IMR-90 (cell line): ENCODE data around the gene TGFB2. TPM values are rescaled to one million over a fixed set of nuclear protein-coding genes. Genes with fewer than 3 reads are reported as not detected.
A peak's percentile ranks its signal among the peaks of the same experiment; 100 is the strongest.

Experiments
- ATAC-seq: fragments of 200-7000 bp; cut with Tn5 transposase; 2 replicates; pipeline ENCODE4 v1.9.1; 2020; ENCODE audit warnings: low read depth, mild to moderate bottlenecking, moderate library complexity
- BruUV-seq: library from RNA; stranded (reverse); fragments of 400-500 nt; replicated peaks from 2 replicates; lab custom pipeline; 2021; lab: Mats Ljungman, UMichigan
- CTCF ChIA-PET: fragments of 300-600 bp; formaldehyde crosslinking; extraction: SDS; loops from one replicate; lab custom pipeline; 2021; ENCODE audit warnings: antibody characterized with exemption; lab: Yijun Ruan, JAX
- POLR2A ChIA-PET: fragments of 300-600 bp; sonication (Branson Sonifier 250); formaldehyde crosslinking; loops from one replicate; lab custom pipeline; 2022; ENCODE audit warnings: antibody characterized with exemption; ENCODE audit not compliant: unreplicated experiment; lab: Charles Lee
- DNase-seq: peaks from one replicate; pipeline ENCODE4 v3.0.0; 2013
- H2AFZ ChIP-seq: replicated peaks from 2 replicates; pipeline ENCODE3; 2013; ENCODE audit warnings: low read length, mild to moderate bottlenecking; ENCODE audit not compliant: poor library complexity
- H2AK5ac ChIP-seq: 2 replicates; pipeline ENCODE4 v1.6.1; 2013; ENCODE audit warnings: low read depth, low read length, inconsistent platforms
- H2AK9ac ChIP-seq: replicated peaks from 2 replicates; pipeline ENCODE3; 2013; ENCODE audit warnings: mild to moderate bottlenecking, low read depth, low read length, moderate library complexity; ENCODE audit not compliant: poor library complexity
- H2BK120ac ChIP-seq: 2 replicates; pipeline ENCODE4 v1.6.1; 2013; ENCODE audit warnings: low read depth, low read length, inconsistent platforms
- H2BK15ac ChIP-seq: 3 replicates; pipeline ENCODE4 v1.6.1; 2013; ENCODE audit warnings: low read depth, low read length, inconsistent platforms
- H2BK20ac ChIP-seq: 2 replicates; pipeline ENCODE4 v1.6.1; 2013; ENCODE audit warnings: low read depth, mild to moderate bottlenecking, inconsistent platforms, low read length, moderate library complexity
- H2BK5ac ChIP-seq: 2 replicates; pipeline ENCODE4 v1.6.1; 2013; ENCODE audit warnings: mild to moderate bottlenecking, low read depth, low read length, inconsistent platforms; ENCODE audit not compliant: poor library complexity, severe bottlenecking
- H3K14ac ChIP-seq: replicated peaks from 2 replicates; pipeline ENCODE4 v1.6.1; 2013; ENCODE audit warnings: low read depth, low read length, inconsistent platforms
- H3K18ac ChIP-seq: 2 replicates; pipeline ENCODE4 v1.6.1; 2013; ENCODE audit warnings: low read depth, low read length, control low read depth
- H3K23ac ChIP-seq: 2 replicates; pipeline ENCODE4 v1.6.1; 2013; ENCODE audit warnings: low read depth, low read length, inconsistent platforms
- H3K27ac ChIP-seq: 2 replicates; pipeline ENCODE4 v1.5.1; 2013; ENCODE audit warnings: mild to moderate bottlenecking, control low read depth, low read length; ENCODE audit not compliant: insufficient read depth
- H3K27me3 ChIP-seq: 2 replicates; pipeline ENCODE4 v1.6.1; 2013; ENCODE audit warnings: low read length; ENCODE audit not compliant: control insufficient read depth, insufficient read depth
- H3K36me3 ChIP-seq: 2 replicates; pipeline ENCODE4 v1.6.1; 2013; ENCODE audit warnings: low read length, mixed read lengths; ENCODE audit not compliant: control insufficient read depth, insufficient read depth
- H3K4ac ChIP-seq: 2 replicates; pipeline ENCODE4 v1.6.1; 2013; ENCODE audit warnings: low read depth, low read length, inconsistent platforms
- H3K4me1 ChIP-seq: 2 replicates; pipeline ENCODE4 v1.6.1; 2013; ENCODE audit warnings: low read length, mixed read lengths; ENCODE audit not compliant: control insufficient read depth, insufficient read depth
- H3K4me2 ChIP-seq: 2 replicates; pipeline ENCODE4 v1.6.1; 2013; ENCODE audit warnings: low read depth, mild to moderate bottlenecking, control low read depth, low read length, moderate library complexity
- H3K4me3 ChIP-seq: 2 replicates; pipeline ENCODE4 v1.5.1; 2013; ENCODE audit warnings: low read depth, mild to moderate bottlenecking, control low read depth, low read length, moderate library complexity; ENCODE audit not compliant: insufficient read depth
- H3K56ac ChIP-seq: 2 replicates; pipeline ENCODE4 v1.6.1; 2013; ENCODE audit warnings: low read length, inconsistent platforms; ENCODE audit not compliant: insufficient read depth; ENCODE audit errors: extremely low read depth
- H3K79me1 ChIP-seq, 2 experiments: 2 replicates each; pipeline ENCODE4 v1.6.1; 2013; ENCODE audit warnings: low read length in 2 of 2, inconsistent platforms in 1 of 2, low read depth in 1 of 2
- H3K9ac ChIP-seq: 2 replicates; pipeline ENCODE4 v1.6.1; 2013; ENCODE audit warnings: low read depth, low read length, control low read depth
- H3K9me1 ChIP-seq: 2 replicates; pipeline ENCODE4 v1.6.1; 2013; ENCODE audit warnings: low read length, inconsistent platforms; ENCODE audit not compliant: insufficient read depth
- H3K9me3 ChIP-seq: 2 replicates; pipeline ENCODE4 v1.6.1; 2013; ENCODE audit warnings: low read length; ENCODE audit not compliant: control insufficient read depth, insufficient read depth
- H4K20me1 ChIP-seq: 2 replicates; pipeline ENCODE4 v1.6.1; 2013; ENCODE audit warnings: low read length, inconsistent platforms; ENCODE audit not compliant: insufficient read depth
- H4K5ac ChIP-seq: 2 replicates; pipeline ENCODE4 v1.6.1; 2013; ENCODE audit warnings: mild to moderate bottlenecking, low read depth, low read length, control low read depth
- H4K8ac ChIP-seq, 2 experiments: 2 replicates each; pipeline ENCODE4 v1.6.1; 2013; ENCODE audit warnings: low read depth in 2 of 2, low read length in 2 of 2, control low read depth in 1 of 2, inconsistent platforms in 1 of 2
- H4K91ac ChIP-seq: 2 replicates; pipeline ENCODE4 v1.6.1; 2013; ENCODE audit warnings: low read depth, low read length, inconsistent platforms; ENCODE audit not compliant: insufficient read depth
- BHLHE40 ChIP-seq: fragments of 150-350 bp; IDR thresholded peaks from 2 replicates; pipeline ENCODE4 v1.6.1; 2016; ENCODE audit warnings: mild to moderate bottlenecking, low read depth, low read length
- CHD1 ChIP-seq: IDR thresholded peaks from 2 replicates; pipeline ENCODE4 v1.6.1; 2012; ENCODE audit warnings: low read depth, low read length, improper control_type of control experiment
- MAFK ChIP-seq: IDR thresholded peaks from 2 replicates; pipeline ENCODE4 v1.6.1; 2012; ENCODE audit warnings: low read depth, low read length, improper control_type of control experiment
- MAZ ChIP-seq: IDR thresholded peaks from 2 replicates; pipeline ENCODE4 v1.6.1; 2012; ENCODE audit warnings: low read depth, mild to moderate bottlenecking, low read length, improper control_type of control experiment, moderate library complexity, borderline replicate concordance
- POLR2A ChIP-seq: IDR thresholded peaks from 2 replicates; pipeline ENCODE4 v1.6.1; 2012; ENCODE audit warnings: mild to moderate bottlenecking, low read depth, low read length
- RAD21 ChIP-seq: IDR thresholded peaks from 2 replicates; pipeline ENCODE4 v1.6.1; 2012; ENCODE audit warnings: low read length, improper control_type of control experiment
- RCOR1 ChIP-seq: IDR thresholded peaks from 2 replicates; pipeline ENCODE4 v1.6.1; 2012; ENCODE audit warnings: mild to moderate bottlenecking, low read length, improper control_type of control experiment; ENCODE audit not compliant: insufficient replicate concordance
- RFX5 ChIP-seq: IDR thresholded peaks from 2 replicates; pipeline ENCODE4 v1.8.0; 2012; ENCODE audit warnings: low read depth, mild to moderate bottlenecking, low read length, moderate library complexity
- SMC3 ChIP-seq: fragments of 150-350 bp; IDR thresholded peaks from 2 replicates; pipeline ENCODE4 v1.6.1; 2016; ENCODE audit warnings: low read depth, mild to moderate bottlenecking, antibody characterized with exemption, low read length, moderate library complexity
- WGBS, 2 experiments: methylation state at CpG; one replicate each; pipeline versions ENCODE4 v1.1.5 to v1.1.7; 2013; ENCODE audit warnings: missing lambda C conversion rate in 2 of 2; ENCODE audit not compliant: insufficient read length in 1 of 2; ENCODE audit errors: extremely low coverage in 2 of 2; 5-methylcytosine and 5-hydroxymethylcytosine counted together
- dilution Hi-C: fragments of 300-500 bp; cut with HindIII; formaldehyde crosslinking; loops from one replicate; pipeline ENCODE4 v1.14.3; 2018; ENCODE audit warnings: low sequenced_read_pairs; ENCODE audit not compliant: unreplicated experiment
- in situ Hi-C: fragments of 300-500 bp; cut with MboI; formaldehyde crosslinking; loops from 3 replicates; pipeline ENCODE4 v1.14.3; 2019; ENCODE audit warnings: low sequenced_read_pairs, inconsistent platforms, mixed read lengths
- intact Hi-C: fragments of 100-400 bp; cut with micrococcal nuclease; formaldehyde crosslinking; loops from 2 replicates; pipeline ENCODE4 v1.10.0; 2022
- polyA plus RNA-seq, 3 experiments: library from polyadenylated mRNA; depleted of rRNA; stranded (reverse); fragments of >200 nt; gene quantifications; 2 replicates each; pipeline ENCODE4 v1.2.3, GENCODE V29; 2012; ENCODE audit warnings: low replicate concordance in 1 of 3
- total RNA-seq: library from RNA; depleted of rRNA; stranded (reverse); fragments of >200 nt; gene quantifications from 2 replicates; pipeline ENCODE4 v1.2.3, GENCODE V29; 2012
- TF ChIP-seq, protein P1 (sequence below): fragments of 150-350 bp; IDR thresholded peaks from 2 replicates; pipeline ENCODE4 v1.6.1; 2017; ENCODE audit warnings: mild to moderate bottlenecking, antibody characterized with exemption, low read length, low read depth
- TF ChIP-seq, protein P2 (sequence below): fragments of 150-350 bp; IDR thresholded peaks from 2 replicates; pipeline ENCODE4 v1.6.1; 2016; ENCODE audit warnings: low read depth, mild to moderate bottlenecking, low read length, moderate library complexity, borderline replicate concordance

The TGFB2 gene
- total and polyA plus RNA-seq, 2 of the 4 experiments (the other 2 are of a cell fraction): 3.7 to 3.8 TPM

DNA sequence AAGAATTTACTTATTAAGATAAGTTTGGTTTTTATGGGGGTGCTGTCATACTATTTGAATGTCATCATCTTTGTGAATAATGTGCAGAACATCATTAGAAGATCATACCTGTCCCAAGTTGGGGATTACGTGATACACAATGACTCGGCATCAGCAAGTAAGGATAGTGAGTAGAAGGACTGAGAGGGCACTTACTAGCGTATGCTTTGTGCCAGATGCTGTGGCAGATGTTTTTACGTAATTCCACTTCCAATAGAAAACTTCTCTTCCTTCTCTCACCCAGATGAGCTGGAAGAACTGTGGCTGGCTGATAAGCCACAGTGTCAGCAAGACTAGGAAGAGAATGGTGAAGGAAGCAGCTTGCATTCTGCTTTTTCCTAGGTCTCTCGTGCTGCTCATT lies 28.1 kb upstream of the TGFB2 start:
- ChIA-PET POLR2A (no interaction called here), CTCF (interaction anchor here (0.5 to 1.2 kb wide), 2 partner anchors 12 to 1344 kb away, joined by 3 read pairs; no protein-coding TSS in a partner anchor)
- H3K56ac ChIP-seq: no peak overlapping the region
- H3K9me1 ChIP-seq: 0 out of 2 replicates have a peak, but pooled peaks cover 3% of the 10 kb centered on the region
- no peak overlapping the region for H3K27ac ChIP-seq
- H2BK120ac ChIP-seq: peak overlapping the region; percentile 74; the same call in 1 of the 2 replicates
- H2AK9ac ChIP-seq: no peak overlapping the region
- no peaks in the 10 kb centered on the region for H3K27me3 ChIP-seq
- ATAC-seq (no peak), DNase-seq (no peak)
- intact Hi-C loops: no loop called here
- H3K4ac ChIP-seq: peak overlapping the region; percentile 65
- H3K9ac ChIP-seq: no peak overlapping the region
- H2AK5ac ChIP-seq: no peak overlapping the region
- no peak overlapping the region for H3K4me2 ChIP-seq
- H3K79me1 ChIP-seq: peaks cover 0 to 6% of the 10 kb centered on the region in 2 experiments; a peak in 1 of 4 replicates
- peak overlapping the region; percentile 2 for H2BK5ac ChIP-seq
- H3K4me3 ChIP-seq: no peak overlapping the region
- no CpG with 5 or more reads among the region's 5 CpGs for WGBS, 2 experiments
- no peak overlapping the region for H2AFZ ChIP-seq
- peak overlapping the region; percentile 91; the same call in 1 of the 2 replicates for H4K5ac ChIP-seq
- no peak overlapping the region for H3K14ac ChIP-seq
- no TSS peak for BruUV-seq
- peak overlapping the region; percentile 26; the same call in 1 of the 3 replicates for H2BK15ac ChIP-seq
- dilution Hi-C loops: no loop called here
- no peaks in the 10 kb centered on the region for H4K20me1 ChIP-seq
- peak overlapping the region; percentile 71; the same call in 1 of the 2 replicates for H3K18ac ChIP-seq
- H3K36me3 ChIP-seq: peaks cover 2% of the 10 kb centered on the region; the same call in 1 of the 2 replicates
- peaks cover 5% of the 10 kb centered on the region; the same call in 1 of the 2 replicates for H3K4me1 ChIP-seq
- peak overlapping the region; percentile 8; the same call in 1 of the 2 replicates for H4K91ac ChIP-seq
- H4K8ac ChIP-seq: peak overlapping the region in 1 of 2 experiments; percentile 11; a peak in 1 of 4 replicates
- no peaks in the 10 kb centered on the region for H3K9me3 ChIP-seq
- no peak overlapping the region for H3K23ac ChIP-seq
- TF ChIP-seq MAFK: no peak
- no peak for TF ChIP-seq POLR2A
- TF ChIP-seq, protein P1, sequence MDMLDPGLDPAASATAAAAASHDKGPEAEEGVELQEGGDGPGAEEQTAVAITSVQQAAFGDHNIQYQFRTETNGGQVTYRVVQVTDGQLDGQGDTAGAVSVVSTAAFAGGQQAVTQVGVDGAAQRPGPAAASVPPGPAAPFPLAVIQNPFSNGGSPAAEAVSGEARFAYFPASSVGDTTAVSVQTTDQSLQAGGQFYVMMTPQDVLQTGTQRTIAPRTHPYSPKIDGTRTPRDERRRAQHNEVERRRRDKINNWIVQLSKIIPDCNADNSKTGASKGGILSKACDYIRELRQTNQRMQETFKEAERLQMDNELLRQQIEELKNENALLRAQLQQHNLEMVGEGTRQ: no peak
- TF ChIP-seq MAZ: no peak
- TF ChIP-seq SMC3: no peak
- TF ChIP-seq RFX5: no peak
- no peak for TF ChIP-seq RAD21
- no peak for TF ChIP-seq BHLHE40
- no peak for TF ChIP-seq CHD1
- no peak for TF ChIP-seq RCOR1
- TF ChIP-seq, protein P2, sequence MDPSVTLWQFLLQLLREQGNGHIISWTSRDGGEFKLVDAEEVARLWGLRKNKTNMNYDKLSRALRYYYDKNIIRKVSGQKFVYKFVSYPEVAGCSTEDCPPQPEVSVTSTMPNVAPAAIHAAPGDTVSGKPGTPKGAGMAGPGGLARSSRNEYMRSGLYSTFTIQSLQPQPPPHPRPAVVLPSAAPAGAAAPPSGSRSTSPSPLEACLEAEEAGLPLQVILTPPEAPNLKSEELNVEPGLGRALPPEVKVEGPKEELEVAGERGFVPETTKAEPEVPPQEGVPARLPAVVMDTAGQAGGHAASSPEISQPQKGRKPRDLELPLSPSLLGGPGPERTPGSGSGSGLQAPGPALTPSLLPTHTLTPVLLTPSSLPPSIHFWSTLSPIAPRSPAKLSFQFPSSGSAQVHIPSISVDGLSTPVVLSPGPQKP: no peak
- in situ Hi-C loops: no loop called here
- peak overlapping the region; percentile 72 for H2BK20ac ChIP-seq
